Stimulated activated CD8-positive, alpha-beta memory T cell treated with anti-CD3 and anti-CD28 coated beads, Interleukin-15, amount 100 ng/mL, for 48 hours (primary cell): ENCODE measurements around the gene GPR85.
"Not testable (repeated sequence)": the region's sequence is repeated elsewhere in the genome, so short reads cannot be mapped to it uniquely, and the experiment has no call there.

Experiments
- DNase-seq, 2 donors: peaks; one replicate each; pipeline ENCODE4 v3.0.0-alpha.2; 2020; ENCODE audit warnings: low read depth in 2 of 2

Gene GPR85

GRCh38 chr7:113086431-113086888 lies at the start of gene GPR85:
Gene GPR85 (minus strand): TSS chr7:113086827. CDS start chr7:113084721, 2,106 bp downstream.
- DNase-seq: peak; percentile 13 to 16

DNA sequence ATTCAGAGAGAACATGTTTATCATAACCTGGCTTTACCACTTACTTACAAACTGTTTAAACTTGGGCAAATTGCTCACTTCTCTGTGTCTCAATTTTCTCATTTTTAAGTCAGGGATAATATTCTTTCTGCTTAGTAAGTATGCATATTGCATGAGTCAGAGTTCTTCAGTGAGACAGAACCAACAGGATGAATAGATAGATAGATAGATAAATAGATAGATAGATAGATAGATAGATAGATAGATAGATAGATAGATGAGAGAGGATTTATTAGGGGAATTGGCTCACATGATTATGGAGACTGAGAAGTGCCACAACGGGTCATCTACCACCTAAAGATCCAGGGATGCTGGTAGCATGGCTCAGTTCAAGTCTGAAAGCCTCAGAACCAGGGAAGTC lies 47.4 kb upstream of the GPR85 start:
- no peak for DNase-seq

DNA sequence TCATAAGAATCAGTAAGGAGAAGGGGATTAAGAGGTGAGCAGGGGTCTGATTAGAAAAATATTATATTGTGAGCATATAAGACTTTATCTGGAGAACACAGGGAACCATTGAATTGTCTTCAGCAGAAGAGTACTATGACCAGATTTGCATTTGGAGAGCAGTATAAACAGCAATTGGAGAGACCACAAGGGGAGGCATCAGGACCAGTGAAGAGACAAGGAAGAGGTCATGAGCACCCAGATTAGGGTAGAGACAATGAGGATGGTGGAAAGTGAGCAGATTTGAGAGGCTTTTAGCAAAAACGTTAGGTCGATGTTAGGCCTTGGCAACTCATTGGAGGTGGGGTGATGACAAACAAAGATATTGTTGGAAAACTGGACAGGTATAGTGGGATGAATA lies 44.7 kb upstream of the GPR85 start:
- DNase-seq: no peak

GRCh38 chr7:113128031-113128430 lies 41.4 kb upstream of the GPR85 start:
- DNase-seq: no peak

DNA sequence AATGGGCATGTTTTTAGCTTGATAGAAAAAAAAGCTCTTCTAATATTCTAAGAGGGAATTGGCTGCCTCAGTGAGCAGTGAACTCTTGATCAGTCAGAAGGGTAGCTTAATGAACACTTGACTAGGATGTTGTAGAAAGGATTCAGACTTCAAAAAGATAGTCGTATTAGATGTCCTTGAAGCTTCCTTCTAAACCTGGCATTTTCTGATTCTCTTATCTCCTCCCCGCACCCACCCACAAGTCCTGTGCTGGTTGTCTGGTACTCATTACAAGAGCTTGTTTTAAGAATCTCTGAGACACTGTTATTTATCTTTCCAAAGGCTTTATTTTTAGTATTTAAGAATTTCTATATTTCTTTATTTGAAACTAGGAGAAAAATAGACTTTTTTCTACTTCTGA lies 39.1 kb upstream of the GPR85 start:
- DNase-seq: no peak

GRCh38 chr7:113122744-113123143 lies 36.1 kb upstream of the GPR85 start:
- DNase-seq: no peak

DNA sequence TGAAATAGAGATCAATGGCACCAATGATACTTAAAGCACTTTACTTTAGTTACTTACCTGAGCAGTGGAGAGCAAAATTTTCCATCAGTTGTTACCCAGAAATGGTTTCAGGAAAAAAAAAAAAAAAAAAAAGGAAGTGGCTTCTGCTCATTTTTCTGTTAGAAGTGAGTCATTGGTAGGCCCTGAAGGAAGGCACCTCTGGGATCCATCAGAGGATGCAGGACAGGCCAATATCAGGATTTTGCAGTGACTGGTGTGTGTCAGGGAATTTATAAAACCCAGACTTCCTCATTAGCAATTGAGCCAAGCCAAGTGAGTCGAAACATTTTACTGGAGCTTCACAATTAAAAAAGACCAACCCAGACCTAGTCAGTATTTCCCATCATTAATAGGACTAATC lies 34.0 kb upstream of the GPR85 start:
- DNase-seq: no peak

GRCh38 chr7:113119429-113119828 lies 32.8 kb upstream of the GPR85 start:
- DNase-seq: no peak

DNA sequence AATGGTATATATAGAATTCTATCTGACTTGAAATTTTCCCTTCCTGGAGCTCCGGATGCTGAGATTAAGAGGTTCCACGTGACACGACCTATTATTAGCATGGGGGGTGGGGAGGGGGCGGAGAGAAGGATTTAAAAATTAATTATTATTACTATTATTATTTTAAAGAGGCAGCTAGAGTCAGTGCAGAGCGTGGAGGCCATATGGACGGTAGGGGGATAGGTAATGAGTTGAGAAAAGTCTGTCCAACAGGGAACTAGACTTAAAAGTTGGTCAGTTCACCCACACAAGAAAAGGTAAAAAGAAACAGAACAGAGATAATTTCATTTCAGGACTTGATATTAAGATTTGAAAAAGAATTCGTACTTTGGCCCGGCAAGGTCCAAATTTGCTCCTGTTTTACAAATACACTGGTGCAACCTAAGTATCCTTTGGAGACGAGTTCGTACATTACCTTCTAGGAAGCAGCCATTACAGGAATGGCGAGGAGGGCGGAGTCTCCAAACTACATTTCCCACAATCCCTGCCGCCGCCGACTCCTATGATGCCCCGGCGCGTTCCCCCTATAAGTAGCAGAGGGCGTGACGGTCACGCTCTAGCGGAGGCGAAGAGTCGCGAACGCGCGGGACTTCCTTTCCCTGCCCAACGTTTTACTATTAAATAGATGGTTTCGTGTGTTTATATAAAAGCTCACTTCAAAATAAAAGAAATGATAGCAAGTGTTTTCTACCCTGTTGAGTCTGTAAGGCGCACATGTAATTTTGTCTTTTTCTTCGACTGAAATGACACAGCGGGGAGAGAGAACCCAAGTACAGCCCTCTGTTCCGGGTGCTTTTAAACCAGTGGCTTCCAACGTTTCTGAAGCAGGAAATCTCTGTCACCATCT lies 31.7 kb upstream of the GPR85 start, which contains the start of gene SMIM30:
Gene SMIM30, minus strand, starts transcription at position 481 of the 886 bp plus-strand sequence. CDS start 976 bp downstream, outside the sequence.
- peak; percentile 74 to 78 for DNase-seq

DNA sequence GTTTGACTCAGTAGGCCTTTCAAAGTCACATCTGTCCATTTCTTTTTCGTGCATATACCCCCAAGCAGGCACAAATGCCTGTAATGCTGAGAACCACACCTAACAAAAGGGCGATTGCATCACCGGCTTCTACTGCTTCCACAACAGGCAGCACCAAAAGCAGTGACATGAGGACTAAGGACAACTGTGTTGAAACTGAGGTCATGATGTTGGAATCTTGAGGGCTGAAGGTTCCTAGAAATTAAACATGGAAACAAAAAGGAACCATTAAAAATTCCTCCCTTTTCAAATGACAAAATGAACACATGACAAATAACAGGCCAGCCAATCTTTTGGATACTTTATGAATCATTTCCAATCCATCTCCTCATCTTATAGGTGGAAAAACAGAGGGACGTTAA lies 30.7 kb upstream of the GPR85 start:
- DNase-seq: not testable (repeated sequence)

GRCh38 chr7:113113912-113114311 lies 27.3 kb upstream of the GPR85 start:
- DNase-seq: no peak

DNA sequence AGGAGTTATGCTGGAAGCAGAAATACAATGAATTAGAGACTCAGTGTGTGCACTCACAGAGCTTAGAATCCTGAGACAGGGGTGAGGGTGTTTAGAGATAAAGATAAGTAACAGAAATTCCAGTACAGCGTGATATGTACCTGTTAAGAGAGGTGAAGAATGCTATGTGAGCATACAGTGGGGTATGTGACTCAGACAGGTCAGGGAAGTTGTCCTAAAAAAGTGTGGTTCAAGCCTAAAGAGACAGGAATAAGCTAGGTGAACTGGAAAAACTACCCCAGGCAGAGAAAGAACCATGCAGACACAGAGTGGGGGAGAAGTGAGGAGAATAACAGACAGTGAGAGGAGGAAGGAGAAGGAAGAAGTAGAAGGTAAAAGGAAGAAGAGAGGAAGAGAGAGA lies 23.1 kb upstream of the GPR85 start:
- no peak for DNase-seq

DNA sequence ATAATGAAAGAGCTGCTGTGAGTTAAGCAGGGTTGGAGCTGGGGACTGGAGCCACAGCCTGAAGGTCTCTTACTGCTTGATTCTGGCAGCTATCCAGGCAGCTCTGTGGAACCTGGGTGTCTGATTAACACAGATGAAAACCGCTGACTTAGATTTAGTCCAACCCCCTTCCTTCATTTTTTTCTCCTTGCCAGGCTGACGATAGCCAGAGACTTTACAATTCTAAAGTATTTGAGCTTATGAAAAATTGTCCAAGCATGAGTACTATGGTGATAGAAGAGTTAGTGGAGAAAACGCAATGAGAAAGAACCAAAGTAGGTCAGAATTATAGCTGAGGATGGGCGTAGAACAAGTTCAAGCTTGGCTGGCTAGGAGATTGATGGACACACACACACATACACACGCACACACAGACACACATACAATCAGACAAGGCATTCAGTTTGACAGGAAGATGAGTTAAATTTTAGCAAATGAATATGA lies 13.5 kb upstream of the GPR85 start:
- DNase-seq: no peak

DNA sequence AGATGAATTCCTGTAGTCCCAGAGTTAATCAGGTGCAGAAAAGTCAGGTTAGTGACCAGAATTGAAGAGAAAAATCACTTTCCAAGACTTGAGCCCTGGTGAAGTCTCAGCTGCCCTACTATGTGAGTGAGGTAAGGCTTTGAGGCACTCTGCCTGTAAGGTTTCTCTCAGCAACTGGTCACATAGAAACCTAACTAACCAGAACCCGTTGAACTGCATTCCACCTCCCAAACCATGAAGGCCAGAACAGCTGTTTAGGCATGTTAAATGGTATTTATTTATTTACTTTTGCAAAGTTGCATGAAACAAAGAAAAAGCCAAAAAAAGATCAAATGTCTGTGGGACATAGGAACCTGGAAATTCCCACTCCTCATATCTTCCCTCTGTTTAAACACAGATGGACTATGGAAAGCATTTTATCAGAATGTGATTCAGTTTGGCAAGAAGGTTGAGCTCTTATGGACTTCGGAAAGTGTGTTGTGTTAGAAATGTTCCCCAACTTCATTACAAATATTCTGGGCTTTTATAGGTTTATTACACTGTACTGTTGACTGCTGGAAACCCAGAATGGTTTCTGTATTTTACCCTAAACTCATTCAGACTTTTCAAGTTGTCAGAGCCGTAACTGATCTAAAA lies 12.8 kb upstream of the GPR85 start:
- no peak for DNase-seq

GRCh38 chr7:113094517-113095249 lies 8.1 kb upstream of the GPR85 start:
- no peak for DNase-seq

GRCh38 chr7:113093561-113093960 lies 6.9 kb upstream of the GPR85 start:
- DNase-seq: no peak

- no peak for DNase-seq
These were observed 6.1 kb upstream of the GPR85 start for GRCh38 chr7:113092762-113093161.

DNA sequence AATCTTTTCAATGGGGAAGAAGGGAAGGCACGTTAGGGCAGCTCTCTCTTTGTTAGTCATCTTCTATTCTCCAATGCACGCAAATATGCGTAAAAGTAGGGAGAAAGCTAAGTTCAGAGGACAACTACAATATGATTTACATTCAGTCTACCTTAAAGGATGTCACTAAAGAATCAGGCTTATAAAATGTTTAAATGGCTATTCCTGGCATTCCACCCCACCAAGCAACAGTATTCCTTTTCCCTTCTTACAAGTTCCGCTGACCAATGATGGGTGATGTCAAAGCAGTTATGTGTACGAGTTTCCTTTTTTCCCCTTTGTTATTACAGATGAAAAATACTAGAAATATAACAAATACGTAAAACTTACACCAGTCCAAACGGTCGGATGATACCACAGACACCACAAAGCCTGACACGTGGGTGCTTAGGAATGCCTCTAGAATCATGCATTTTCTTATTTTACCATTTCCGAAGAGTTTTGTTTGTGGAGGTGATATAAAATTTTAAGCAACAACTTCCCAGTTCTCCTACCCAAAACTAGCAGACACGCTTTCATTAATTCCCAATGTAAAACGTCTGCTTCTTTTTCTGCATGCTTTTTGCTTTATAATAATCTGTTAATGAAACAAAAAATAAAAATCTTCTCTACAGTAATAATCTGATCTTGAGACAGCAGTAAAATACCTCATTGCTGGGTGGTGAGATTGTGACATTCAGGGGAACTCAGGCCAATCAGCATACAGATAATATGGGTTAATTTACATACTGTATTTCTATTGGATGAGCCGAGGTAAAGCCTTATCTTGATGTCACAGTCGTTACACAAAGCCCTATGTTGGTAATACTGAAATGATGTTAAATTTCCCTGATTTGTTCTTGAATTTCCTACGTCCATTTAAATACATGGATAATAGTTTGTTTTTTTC lies 708 bp upstream of the GPR85 start:
- no peak for DNase-seq

GRCh38 chr7:113085781-113086390 lies 741 bp downstream of the GPR85 start:
- DNase-seq: no peak

GRCh38 chr7:113084496-113085172 lies 2.0 kb downstream of the GPR85 start:
- no peak for DNase-seq
